ENCODE results near the gene BTF3L4.
"Not testable (repeated sequence)": the region's sequence is repeated elsewhere in the genome, so short reads cannot be mapped to it uniquely, and the experiment has no call there.

Gene BTF3L4
- long read RNA-seq, donor 1, full-length matches to known transcripts = 66 of 71 reads
- long read RNA-seq, donor 1, partial matches to known transcripts = 5 of 71 reads
- long read RNA-seq, donor 1, other reads (novel, unspliced or antisense) = 0 of 71 reads
- long read RNA-seq, donor 2, full-length matches to known transcripts = 28 of 39 reads
- long read RNA-seq, donor 2, partial matches to known transcripts = 11 of 39 reads
- long read RNA-seq, donor 2, other reads (novel, unspliced or antisense) = 0 of 39 reads
- long read RNA-seq, donor 3, full-length matches to known transcripts = 34 of 34 reads
- long read RNA-seq, donor 3, partial matches to known transcripts = 0 of 34 reads
- long read RNA-seq, donor 3, other reads (novel, unspliced or antisense) = 0 of 34 reads
- long read RNA-seq, donor 4, full-length matches to known transcripts = 41 of 41 reads
- long read RNA-seq, donor 4, partial matches to known transcripts = 0 of 41 reads
- long read RNA-seq, donor 4, other reads (novel, unspliced or antisense) = 0 of 41 reads
- long read RNA-seq, donor 5, full-length matches to known transcripts = 74 of 74 reads
- long read RNA-seq, donor 5, partial matches to known transcripts = 0 of 74 reads
- long read RNA-seq, donor 5, other reads (novel, unspliced or antisense) = 0 of 74 reads
- long read RNA-seq, donor 6, full-length matches to known transcripts = 44 of 44 reads
- long read RNA-seq, donor 6, partial matches to known transcripts = 0 of 44 reads
- long read RNA-seq, donor 6, other reads (novel, unspliced or antisense) = 0 of 44 reads
- long read RNA-seq, donor 7, full-length matches to known transcripts = 84 of 102 reads
- long read RNA-seq, donor 7, partial matches to known transcripts = 18 of 102 reads
- long read RNA-seq, donor 7, other reads (novel, unspliced or antisense) = 0 of 102 reads
- long read RNA-seq, donor 8, full-length matches to known transcripts = 44 of 63 reads
- long read RNA-seq, donor 8, partial matches to known transcripts = 19 of 63 reads
- long read RNA-seq, donor 8, other reads (novel, unspliced or antisense) = 0 of 63 reads

DNA sequence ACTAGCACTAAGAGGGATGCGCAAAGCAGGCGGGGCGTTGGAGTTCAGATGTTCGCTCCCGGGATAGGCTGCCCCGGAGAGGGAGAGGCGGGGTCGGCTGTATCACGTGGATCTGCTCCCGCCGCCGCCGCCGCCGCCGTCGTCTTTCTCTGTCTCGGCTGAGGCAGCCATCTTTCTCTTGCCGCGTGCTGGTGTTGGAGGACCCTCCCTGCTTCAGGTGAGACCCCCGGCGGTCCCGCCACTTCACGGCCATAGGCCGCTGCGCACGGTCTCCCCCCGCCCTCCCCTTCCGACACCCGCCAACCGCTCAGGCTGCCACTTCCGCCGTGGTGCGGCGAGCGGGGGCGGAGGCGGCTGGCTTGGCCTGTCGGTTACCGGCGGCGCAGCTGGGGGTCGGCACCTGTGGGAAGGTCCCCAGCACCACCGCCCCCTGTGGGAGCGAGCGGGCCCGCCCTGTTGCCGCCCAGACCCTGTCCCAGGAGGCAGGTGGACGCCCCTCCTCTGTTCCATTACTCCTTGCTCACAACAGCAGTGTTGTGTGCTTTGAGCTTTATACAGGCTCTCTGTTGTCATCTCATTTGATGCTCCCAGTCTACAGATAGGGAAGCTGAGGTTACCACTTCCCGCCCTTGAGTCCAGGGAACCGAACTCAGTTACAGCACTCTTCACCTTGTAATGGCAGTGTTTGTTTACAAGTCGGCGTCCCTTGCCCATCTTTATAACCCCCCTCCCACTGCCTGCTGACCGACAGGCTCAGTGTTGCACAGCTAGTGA lies at the start of gene BTF3L4:
BTF3L4 (plus strand) TSS at position 133 of the 774 bp plus-strand sequence. CDS start 3,553 bp downstream, outside the sequence.
- peak; percentile 91 for DNase-seq

DNA sequence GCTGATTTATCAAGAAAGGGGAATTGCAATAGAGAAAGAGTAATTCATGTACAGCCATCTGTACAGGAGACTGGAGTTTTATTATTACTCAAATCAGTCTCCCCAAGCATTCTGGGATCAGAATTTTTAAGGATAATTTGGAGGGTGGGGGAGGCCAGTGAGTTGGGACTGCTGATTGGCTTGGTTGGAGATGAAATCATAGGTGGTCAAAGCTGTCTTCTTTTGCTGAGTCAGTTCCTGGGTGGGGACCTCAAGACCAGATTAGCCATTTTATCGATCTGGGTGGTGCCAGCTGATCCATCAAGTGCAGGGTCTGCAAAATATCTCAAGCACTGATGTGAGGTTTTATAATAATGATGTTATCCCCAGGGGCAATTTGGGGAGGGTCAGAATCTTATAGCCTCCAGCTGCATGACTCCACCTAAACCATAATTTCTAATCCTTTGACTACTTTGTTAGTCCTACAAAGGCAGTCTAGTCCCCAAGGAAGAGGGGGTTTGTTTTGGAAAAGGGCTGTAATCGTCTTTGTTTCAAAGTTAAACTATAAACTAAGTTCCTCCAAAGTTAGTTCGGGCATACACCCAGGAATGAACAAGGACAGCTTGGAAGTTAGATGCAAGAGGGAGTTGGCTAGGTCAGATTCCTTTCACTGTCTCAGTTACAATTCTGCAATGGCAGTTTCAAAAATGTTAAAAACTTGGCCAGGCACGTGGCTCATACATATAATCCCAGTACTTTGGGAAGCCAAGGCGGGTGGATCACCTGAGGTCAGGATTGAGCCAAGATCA lies 48.7 kb upstream of the BTF3L4 start:
- DNase-seq = no peak

DNA sequence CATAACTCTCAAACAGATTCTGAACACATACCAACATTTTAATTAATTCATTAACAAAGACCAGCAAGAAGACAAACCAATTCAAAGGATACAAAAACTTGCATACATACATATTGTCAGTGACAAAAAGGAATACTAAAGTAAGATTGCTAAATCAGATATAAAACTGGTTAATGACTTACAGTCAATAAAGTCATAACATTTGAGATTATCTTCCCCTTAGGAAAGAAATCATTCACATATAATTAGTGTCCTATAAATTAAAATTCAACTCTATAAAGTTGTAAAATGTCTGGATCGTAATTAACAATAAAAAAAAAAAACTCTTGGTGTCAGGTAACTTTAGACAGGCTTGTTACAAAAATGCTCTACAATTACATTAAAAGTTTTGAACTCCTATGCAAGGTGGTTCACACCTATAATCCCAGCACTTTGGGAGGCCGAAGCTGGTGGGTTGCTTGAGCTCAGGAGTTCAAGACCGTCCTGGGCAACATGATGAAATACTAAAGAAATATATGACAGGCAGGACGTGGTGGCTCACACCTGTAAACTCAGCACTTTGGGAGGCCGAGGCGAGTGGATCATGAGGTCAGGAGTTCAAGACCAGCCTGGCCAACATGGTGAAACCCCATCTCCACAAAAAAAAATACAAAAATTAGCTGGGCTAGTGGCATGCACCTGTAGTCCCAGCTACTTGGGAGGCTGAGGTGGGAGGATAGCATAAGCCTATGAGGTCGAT lies 47.9 kb upstream of the BTF3L4 start:
- DNase-seq = no peak

DNA sequence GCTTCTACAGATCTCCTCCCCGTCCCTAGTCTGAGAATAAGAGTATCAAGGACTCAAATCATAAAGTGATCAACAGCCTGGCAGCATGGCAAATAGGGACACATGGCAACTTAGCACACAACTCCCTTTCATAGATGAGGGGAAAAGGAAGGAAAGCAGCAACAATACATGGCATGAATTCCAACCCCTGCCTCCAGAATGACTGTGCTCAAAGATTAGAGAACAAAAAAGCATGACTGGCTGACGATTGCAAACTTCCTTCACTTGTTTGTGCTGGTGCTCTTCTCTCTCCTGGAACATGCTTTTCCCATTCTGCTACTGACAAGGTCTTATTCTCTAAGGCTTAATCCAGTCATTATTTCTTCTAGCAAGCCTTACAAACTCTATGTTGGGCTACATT lies 34.0 kb upstream of the BTF3L4 start:
- no peak for DNase-seq

DNA sequence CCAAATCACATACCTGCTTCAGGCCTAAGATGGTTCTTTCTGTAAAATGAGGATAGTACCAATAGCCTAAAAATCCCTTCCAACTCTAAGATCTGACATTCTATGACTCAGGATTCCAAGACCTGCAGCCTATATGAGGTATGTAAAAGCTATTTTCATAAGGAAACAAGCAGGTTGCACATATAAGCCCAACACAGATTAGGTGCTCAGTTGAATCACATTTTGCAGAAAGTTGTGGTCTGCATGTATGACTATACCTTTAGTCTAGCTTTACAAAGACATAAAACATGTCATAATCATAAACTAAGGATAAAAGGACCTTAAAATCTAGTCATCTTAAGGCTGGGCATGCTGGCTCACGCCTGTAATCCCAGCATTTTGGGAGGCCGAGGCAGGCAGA lies 29.8 kb upstream of the BTF3L4 start:
- no peak for DNase-seq

DNA sequence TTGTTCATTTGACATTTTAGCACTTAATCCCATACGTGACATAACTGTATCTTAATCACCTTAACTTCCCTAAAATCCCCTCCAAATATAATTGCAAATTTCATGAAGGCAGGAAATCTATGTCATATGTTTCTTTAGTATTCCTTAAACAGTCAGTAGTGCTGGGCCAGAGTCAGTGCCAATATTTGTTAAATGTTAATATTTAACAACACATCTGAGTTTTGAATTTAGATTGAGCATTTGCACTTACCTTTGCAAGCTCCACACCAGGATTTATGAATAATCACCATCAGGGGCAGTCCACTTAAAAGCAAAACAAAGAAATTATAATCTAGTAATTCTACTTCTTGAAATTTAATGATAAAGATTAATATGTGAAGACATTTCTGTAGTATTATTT lies 27.8 kb upstream of the BTF3L4 start:
- DNase-seq = no peak

DNA sequence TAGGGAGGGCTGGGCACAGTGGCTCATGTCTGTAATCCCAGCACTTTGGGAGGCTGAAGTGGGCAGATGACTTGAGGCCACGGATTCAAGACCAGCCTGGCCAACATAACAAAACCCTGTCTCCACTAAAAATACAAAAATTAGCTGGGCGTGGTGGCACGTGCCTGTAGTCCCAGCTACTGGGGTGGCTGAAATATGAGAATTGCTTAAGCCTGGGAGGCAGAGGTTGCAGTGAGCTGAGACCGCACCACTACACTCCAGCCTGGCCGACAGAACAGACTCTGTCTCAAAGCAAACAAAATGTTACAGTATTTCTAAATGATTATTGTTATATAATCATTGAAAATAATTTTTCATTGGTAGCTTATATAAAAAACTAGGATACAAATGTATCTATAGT lies 27.3 kb upstream of the BTF3L4 start:
- DNase-seq = not testable (repeated sequence)

DNA sequence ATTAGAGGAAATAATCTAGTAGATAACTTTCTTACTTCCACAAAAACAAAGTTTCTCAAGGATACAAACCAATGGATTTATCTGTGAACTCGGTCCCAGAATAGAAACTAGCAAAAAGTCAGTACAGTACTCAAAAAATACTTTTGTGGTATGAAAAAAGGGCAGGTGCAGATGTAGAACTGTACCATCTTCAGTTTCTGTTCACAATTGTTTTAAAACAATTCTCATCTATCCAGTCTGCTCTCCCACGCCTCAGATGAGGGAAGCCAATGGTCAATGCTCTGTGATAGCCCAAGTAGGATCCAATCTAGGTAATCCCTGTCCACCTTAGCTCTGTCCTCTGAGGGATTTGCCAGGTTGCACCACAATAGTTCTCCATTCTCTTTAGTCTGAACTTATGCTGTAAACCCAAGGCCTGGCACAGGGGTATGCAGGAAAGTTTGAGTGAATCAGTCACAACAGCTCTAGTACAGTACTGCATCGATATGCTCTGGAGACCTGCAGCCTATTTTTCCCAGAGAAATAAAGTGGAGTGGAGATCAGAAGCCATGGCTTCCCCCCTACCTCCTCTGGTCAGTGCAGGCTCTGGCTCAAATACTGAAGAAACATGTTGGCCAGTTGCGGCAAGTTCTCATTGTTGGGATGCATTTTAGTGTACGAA lies 23.8 kb upstream of the BTF3L4 start:
- no peak for DNase-seq

DNA sequence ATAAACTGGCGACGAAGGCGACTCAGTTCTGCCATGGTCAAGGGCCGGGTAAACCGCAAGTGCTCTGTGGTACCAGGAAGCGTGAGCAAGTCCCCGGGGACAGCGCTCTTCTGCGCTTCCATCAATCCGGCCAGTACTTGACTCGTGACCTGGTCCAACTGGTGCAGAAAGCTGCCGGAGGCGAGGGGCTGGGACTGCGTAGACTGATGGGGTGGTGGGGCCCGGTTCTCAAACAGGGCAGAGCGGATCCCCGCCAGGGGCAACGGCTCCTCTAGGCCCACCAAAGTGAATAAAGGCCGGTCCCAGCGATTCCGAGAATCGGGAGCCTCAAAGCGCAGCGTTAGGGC lies 23.3 kb upstream of the BTF3L4 start:
- DNase-seq = no peak

DNA sequence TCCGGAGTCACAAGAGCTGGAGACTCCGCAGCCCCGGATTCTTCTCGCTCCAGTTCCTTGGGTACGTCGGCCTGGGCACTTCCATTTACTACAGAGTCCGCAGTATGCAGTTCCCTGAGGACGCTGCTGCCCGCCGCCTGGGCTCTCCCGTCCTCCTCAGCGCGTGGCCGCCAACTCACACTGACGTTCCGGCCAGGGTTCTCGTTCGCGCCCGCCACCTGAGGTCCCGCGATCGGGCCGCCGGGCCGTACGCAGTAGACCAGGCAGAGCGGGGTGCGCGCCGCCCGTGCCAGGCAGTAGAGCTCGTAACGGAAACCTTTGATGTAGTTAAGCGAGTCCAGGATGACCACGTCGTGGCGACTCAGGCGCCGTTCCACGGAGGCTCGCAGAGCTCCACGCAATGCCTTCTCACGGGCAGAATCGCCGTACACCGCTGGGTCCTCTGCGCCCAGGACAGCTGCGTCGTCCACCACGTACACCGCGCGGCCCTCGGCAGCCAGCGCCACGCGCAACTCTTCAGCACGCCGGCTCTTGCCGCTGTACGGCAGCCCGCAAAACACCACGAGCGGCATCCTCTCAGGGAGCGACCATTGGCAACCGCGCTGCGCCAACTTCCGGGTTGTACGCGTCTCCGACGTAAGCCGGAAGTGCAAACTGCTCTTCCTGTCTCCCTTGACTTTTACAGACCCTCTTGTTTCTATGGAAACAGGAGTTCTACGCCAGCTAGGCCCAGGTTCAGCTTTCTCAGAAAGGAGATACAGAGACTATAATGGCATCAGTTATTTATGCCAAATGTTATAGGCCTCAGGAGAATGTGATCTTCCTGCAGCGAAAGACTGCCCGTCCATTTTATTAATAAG lies 22.7 kb upstream of the BTF3L4 start, which contains the start of gene KTI12:
KTI12 (minus strand) TSS at position 621 of the 860 bp plus-strand sequence; CDS start at position 572, 49 bp downstream.
- DNase-seq = peak; percentile 86

DNA sequence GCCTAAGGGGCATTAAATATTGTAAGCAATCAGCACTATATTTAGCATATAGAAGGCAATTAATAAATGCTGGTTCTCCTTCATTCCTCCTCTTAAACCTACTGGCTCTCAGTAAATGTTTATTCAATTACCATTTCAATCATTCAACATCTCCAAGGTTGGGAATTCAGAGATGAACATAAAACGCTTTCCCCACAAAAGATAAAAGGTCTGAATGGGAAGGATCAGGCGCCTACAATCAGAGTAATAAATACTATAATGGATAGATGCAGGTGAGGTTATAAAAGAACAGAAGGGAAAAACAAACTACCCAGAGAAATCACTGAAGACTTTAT lies 22.1 kb upstream of the BTF3L4 start:
- no peak for DNase-seq

DNA sequence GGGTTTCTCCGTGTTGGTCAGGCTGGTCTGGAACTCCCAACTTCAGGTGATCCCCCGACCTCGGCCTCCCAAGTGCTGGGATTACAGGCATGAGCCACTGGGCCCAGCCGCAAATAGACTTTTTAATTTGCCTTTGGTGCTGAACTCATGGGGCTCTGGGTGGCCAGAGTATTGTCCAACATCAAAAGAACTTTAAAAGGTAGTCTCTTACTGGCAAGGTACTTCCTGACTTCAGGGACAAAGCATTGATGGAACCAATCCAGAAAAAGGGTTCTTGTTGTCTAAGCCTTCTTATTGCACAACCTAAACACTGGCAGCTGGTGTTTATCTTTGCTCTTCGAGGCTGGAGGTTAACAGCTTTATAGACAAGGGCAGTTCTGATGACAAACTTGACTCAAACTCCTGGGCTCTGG lies 18.7 kb upstream of the BTF3L4 start:
- no peak for DNase-seq

DNA sequence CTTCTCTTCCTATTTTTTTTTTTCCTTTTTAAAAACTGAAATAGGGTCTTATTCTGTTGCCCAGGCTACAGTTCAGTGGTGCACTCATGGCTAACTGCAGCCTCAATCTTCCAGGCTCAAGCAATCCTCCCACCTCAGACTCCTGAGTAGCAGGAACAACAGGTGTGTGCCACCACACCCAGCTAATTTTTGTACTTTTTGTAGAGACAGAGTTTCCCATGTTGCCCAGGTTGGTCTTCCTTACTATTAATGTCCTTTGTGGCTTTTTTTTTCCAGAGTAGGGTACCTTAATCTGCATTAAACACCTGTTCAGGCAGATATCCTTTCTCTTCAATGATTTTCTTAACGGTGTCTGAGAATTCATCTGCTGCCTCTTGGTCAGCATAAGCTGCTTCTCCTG lies 18.2 kb upstream of the BTF3L4 start:
- DNase-seq = no peak

DNA sequence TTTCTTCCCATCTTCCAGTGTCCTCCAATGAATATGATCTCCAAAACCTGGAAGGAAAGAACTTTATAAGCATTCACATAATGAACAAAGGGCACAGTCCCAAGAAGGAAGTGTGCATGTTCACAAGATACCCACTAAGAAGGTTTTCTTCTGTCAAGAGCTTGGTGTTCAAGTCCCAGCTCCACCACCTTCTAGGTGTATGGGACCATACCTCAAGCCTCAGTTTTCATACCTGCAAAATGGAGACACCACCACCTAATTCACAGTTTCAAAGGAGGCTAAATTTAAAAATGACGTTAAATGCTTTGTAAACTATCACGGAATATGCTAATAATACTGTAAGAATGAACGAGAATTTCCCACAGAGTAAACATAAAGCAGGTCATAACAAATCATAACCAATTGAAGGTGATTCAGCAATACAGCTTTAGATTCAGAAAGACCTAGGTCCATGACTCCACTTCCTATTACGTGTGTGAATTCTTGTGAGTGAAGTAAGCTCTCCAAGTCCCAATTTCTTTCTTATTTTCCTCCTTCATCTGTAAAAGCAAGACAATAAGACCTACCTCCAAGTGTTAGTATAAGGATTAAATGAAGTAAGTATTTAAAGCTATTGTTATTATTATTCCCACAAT lies 14.4 kb upstream of the BTF3L4 start:
- DNase-seq = no peak

DNA sequence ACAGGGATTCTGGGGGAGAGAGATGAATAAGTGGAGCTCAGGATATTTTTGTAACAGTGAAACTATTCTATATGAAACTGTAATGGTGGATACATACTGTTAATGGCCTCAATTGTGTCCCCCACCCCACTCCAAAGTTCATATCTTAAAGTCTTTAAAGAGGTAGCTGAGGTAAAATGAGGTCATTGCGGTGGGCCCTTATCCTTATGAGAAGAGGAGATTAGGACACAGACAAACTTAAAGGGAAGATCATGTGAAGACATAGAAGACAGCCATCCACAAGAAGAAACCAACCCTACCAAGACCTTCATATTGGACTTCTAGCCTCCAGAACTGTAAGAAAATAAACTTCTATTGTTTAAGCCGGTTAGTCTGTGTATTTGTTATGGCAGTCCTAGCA lies 10.9 kb upstream of the BTF3L4 start:
- no peak for DNase-seq

DNA sequence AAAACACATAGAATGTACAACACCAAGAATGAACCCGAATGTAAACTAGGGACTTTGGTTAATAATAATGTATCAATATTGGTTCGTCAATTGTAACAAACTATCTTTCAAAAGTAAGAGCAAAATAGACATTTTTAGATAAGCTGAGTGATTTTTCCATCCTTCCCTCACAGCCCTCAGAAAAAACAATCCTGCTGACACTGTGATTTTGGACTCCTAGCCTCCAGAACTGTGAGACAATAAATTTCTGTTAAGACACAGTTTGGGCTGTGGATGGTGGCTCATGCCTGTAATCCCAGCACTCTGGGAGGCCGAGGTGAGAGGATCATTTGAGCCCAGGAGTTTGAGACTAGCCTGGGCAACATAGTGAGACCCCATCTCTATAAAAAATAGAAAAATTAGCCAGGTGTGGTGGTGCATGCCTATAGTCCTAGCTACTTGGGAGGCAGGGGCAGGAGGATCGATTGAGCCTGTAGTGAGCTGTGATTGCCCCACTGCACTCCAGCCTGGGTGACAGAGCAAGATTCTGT lies 10.4 kb upstream of the BTF3L4 start:
- not testable (repeated sequence) for DNase-seq

DNA sequence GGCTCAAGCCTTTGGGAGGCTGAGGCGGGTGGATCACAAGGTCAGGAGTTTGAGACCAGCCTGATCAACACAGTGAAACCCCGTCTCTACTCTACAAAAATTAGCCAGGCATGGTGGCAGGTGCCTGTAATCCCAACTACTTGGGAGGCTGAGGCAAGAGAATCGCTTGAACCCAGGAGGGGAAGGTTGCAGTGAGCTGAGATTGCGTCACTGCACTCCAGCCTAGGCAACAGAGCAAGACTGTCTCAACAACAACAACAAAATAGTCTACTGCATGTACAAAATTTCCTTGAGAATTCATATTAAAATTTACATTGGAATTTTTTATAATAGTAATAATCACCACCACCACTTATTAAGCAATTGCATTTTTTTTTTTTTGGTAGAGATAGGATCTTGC lies 6.8 kb upstream of the BTF3L4 start:
- not testable (repeated sequence) for DNase-seq

DNA sequence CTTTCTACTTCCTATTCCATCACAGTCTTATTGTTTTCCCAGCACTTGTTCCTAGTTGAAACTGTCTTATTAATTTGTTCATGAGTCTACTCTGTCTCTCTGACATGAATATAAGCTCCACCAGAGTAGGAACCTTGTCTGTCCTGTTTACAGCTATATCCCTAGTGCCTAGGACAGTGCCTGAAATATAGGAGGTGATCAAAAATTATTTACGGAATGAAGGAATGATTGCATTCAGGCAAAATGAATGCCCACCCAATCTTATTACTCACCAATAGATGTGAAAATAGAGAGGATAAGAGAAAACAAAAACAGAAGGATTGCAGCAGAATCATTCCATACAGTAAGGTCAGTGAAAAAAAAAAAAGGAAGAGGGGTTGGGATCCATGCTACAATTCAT lies 2.2 kb upstream of the BTF3L4 start:
- DNase-seq = no peak

Measured in right kidney (tissue), 9 donors.